IMR-90 (cell line): ENCODE data around the gene SCYGR3. TPM values are rescaled to one million over a fixed set of nuclear protein-coding genes. Genes with fewer than 3 reads are reported as not detected.

ENCODE experiments used
- ATAC-seq: fragments of 200-7000 bp; cut with Tn5 transposase; 2 replicates; pipeline ENCODE4 v1.9.1; 2020; ENCODE audit warnings: low read depth, mild to moderate bottlenecking, moderate library complexity
- BruUV-seq: library from RNA; stranded (reverse); fragments of 400-500 nt; replicated peaks from 2 replicates; lab custom pipeline; 2021; lab: Mats Ljungman, UMichigan
- CTCF ChIA-PET: fragments of 300-600 bp; formaldehyde crosslinking; extraction: SDS; loops from one replicate; lab custom pipeline; 2021; ENCODE audit warnings: antibody characterized with exemption; lab: Yijun Ruan, JAX
- POLR2A ChIA-PET: fragments of 300-600 bp; sonication (Branson Sonifier 250); formaldehyde crosslinking; loops from one replicate; lab custom pipeline; 2022; ENCODE audit warnings: antibody characterized with exemption; ENCODE audit not compliant: unreplicated experiment; lab: Charles Lee
- DNase-seq: peaks from one replicate; pipeline ENCODE4 v3.0.0; 2013
- H2AFZ ChIP-seq: replicated peaks from 2 replicates; pipeline ENCODE3; 2013; ENCODE audit warnings: low read length, mild to moderate bottlenecking; ENCODE audit not compliant: poor library complexity
- H2AK5ac ChIP-seq: 2 replicates; pipeline ENCODE4 v1.6.1; 2013; ENCODE audit warnings: low read depth, low read length, inconsistent platforms
- H2AK9ac ChIP-seq: replicated peaks from 2 replicates; pipeline ENCODE3; 2013; ENCODE audit warnings: mild to moderate bottlenecking, low read depth, low read length, moderate library complexity; ENCODE audit not compliant: poor library complexity
- H2BK120ac ChIP-seq: 2 replicates; pipeline ENCODE4 v1.6.1; 2013; ENCODE audit warnings: low read depth, low read length, inconsistent platforms
- H2BK15ac ChIP-seq: 3 replicates; pipeline ENCODE4 v1.6.1; 2013; ENCODE audit warnings: low read depth, low read length, inconsistent platforms
- H2BK20ac ChIP-seq: 2 replicates; pipeline ENCODE4 v1.6.1; 2013; ENCODE audit warnings: low read depth, mild to moderate bottlenecking, inconsistent platforms, low read length, moderate library complexity
- H2BK5ac ChIP-seq: 2 replicates; pipeline ENCODE4 v1.6.1; 2013; ENCODE audit warnings: mild to moderate bottlenecking, low read depth, low read length, inconsistent platforms; ENCODE audit not compliant: poor library complexity, severe bottlenecking
- H3K14ac ChIP-seq: replicated peaks from 2 replicates; pipeline ENCODE4 v1.6.1; 2013; ENCODE audit warnings: low read depth, low read length, inconsistent platforms
- H3K18ac ChIP-seq: 2 replicates; pipeline ENCODE4 v1.6.1; 2013; ENCODE audit warnings: low read depth, low read length, control low read depth
- H3K23ac ChIP-seq: 2 replicates; pipeline ENCODE4 v1.6.1; 2013; ENCODE audit warnings: low read depth, low read length, inconsistent platforms
- H3K27ac ChIP-seq: 2 replicates; pipeline ENCODE4 v1.5.1; 2013; ENCODE audit warnings: mild to moderate bottlenecking, control low read depth, low read length; ENCODE audit not compliant: insufficient read depth
- H3K27me3 ChIP-seq: 2 replicates; pipeline ENCODE4 v1.6.1; 2013; ENCODE audit warnings: low read length; ENCODE audit not compliant: control insufficient read depth, insufficient read depth
- H3K36me3 ChIP-seq: 2 replicates; pipeline ENCODE4 v1.6.1; 2013; ENCODE audit warnings: low read length, mixed read lengths; ENCODE audit not compliant: control insufficient read depth, insufficient read depth
- H3K4ac ChIP-seq: 2 replicates; pipeline ENCODE4 v1.6.1; 2013; ENCODE audit warnings: low read depth, low read length, inconsistent platforms
- H3K4me1 ChIP-seq: 2 replicates; pipeline ENCODE4 v1.6.1; 2013; ENCODE audit warnings: low read length, mixed read lengths; ENCODE audit not compliant: control insufficient read depth, insufficient read depth
- H3K4me2 ChIP-seq: 2 replicates; pipeline ENCODE4 v1.6.1; 2013; ENCODE audit warnings: low read depth, mild to moderate bottlenecking, control low read depth, low read length, moderate library complexity
- H3K4me3 ChIP-seq: 2 replicates; pipeline ENCODE4 v1.5.1; 2013; ENCODE audit warnings: low read depth, mild to moderate bottlenecking, control low read depth, low read length, moderate library complexity; ENCODE audit not compliant: insufficient read depth
- H3K56ac ChIP-seq: 2 replicates; pipeline ENCODE4 v1.6.1; 2013; ENCODE audit warnings: low read length, inconsistent platforms; ENCODE audit not compliant: insufficient read depth; ENCODE audit errors: extremely low read depth
- H3K79me1 ChIP-seq, 2 experiments: 2 replicates each; pipeline ENCODE4 v1.6.1; 2013; ENCODE audit warnings: low read length in 2 of 2, inconsistent platforms in 1 of 2, low read depth in 1 of 2
- H3K9ac ChIP-seq: 2 replicates; pipeline ENCODE4 v1.6.1; 2013; ENCODE audit warnings: low read depth, low read length, control low read depth
- H3K9me1 ChIP-seq: 2 replicates; pipeline ENCODE4 v1.6.1; 2013; ENCODE audit warnings: low read length, inconsistent platforms; ENCODE audit not compliant: insufficient read depth
- H3K9me3 ChIP-seq: 2 replicates; pipeline ENCODE4 v1.6.1; 2013; ENCODE audit warnings: low read length; ENCODE audit not compliant: control insufficient read depth, insufficient read depth
- H4K20me1 ChIP-seq: 2 replicates; pipeline ENCODE4 v1.6.1; 2013; ENCODE audit warnings: low read length, inconsistent platforms; ENCODE audit not compliant: insufficient read depth
- H4K5ac ChIP-seq: 2 replicates; pipeline ENCODE4 v1.6.1; 2013; ENCODE audit warnings: mild to moderate bottlenecking, low read depth, low read length, control low read depth
- H4K8ac ChIP-seq, 2 experiments: 2 replicates each; pipeline ENCODE4 v1.6.1; 2013; ENCODE audit warnings: low read depth in 2 of 2, low read length in 2 of 2, control low read depth in 1 of 2, inconsistent platforms in 1 of 2
- H4K91ac ChIP-seq: 2 replicates; pipeline ENCODE4 v1.6.1; 2013; ENCODE audit warnings: low read depth, low read length, inconsistent platforms; ENCODE audit not compliant: insufficient read depth
- RAD21 ChIP-seq: IDR thresholded peaks from 2 replicates; pipeline ENCODE4 v1.6.1; 2012; ENCODE audit warnings: low read length, improper control_type of control experiment
- WGBS, 2 experiments: methylation state at CpG; one replicate each; pipeline versions ENCODE4 v1.1.5 to v1.1.7; 2013; ENCODE audit warnings: missing lambda C conversion rate in 2 of 2; ENCODE audit not compliant: insufficient read length in 1 of 2; ENCODE audit errors: extremely low coverage in 2 of 2; 5-methylcytosine and 5-hydroxymethylcytosine counted together
- dilution Hi-C: fragments of 300-500 bp; cut with HindIII; formaldehyde crosslinking; loops from one replicate; pipeline ENCODE4 v1.14.3; 2018; ENCODE audit warnings: low sequenced_read_pairs; ENCODE audit not compliant: unreplicated experiment
- in situ Hi-C: fragments of 300-500 bp; cut with MboI; formaldehyde crosslinking; loops from 3 replicates; pipeline ENCODE4 v1.14.3; 2019; ENCODE audit warnings: low sequenced_read_pairs, inconsistent platforms, mixed read lengths
- intact Hi-C: fragments of 100-400 bp; cut with micrococcal nuclease; formaldehyde crosslinking; loops from 2 replicates; pipeline ENCODE4 v1.10.0; 2022
- polyA plus RNA-seq, 3 experiments: library from polyadenylated mRNA; depleted of rRNA; stranded (reverse); fragments of >200 nt; gene quantifications; 2 replicates each; pipeline ENCODE4 v1.2.3, GENCODE V29; 2012; ENCODE audit warnings: low replicate concordance in 1 of 3
- total RNA-seq: library from RNA; depleted of rRNA; stranded (reverse); fragments of >200 nt; gene quantifications from 2 replicates; pipeline ENCODE4 v1.2.3, GENCODE V29; 2012

Gene SCYGR3
- total and polyA plus RNA-seq, 2 of the 4 experiments (the other 2 are of a cell fraction): not detected

GRCh38 chr2:227629435-227629834, 14.8 kb upstream of the SCYGR3 start:
- no peak overlapping the region for H3K4me2 ChIP-seq
- no peaks in the 10 kb centered on the region for H3K79me1 ChIP-seq
- WGBS, 2 experiments: 30% methylated on average over 2 of the region's 7 CpGs; no CpG with 5 or more reads in 1 of the 2 experiments
- no peaks in the 10 kb centered on the region for H3K9me1 ChIP-seq
- POLR2A ChIA-PET: no interaction called here
- H2AK9ac ChIP-seq: no peak overlapping the region
- H4K20me1 ChIP-seq: no peaks in the 10 kb centered on the region
- no peak overlapping the region for H2BK20ac ChIP-seq
- H2AK5ac ChIP-seq: no peak overlapping the region
- H3K9me3 ChIP-seq: no peaks in the 10 kb centered on the region
- ATAC-seq: no peak
- CTCF ChIA-PET: no interaction called here
- H3K36me3 ChIP-seq: no peaks in the 10 kb centered on the region
- no peak overlapping the region for H2BK120ac ChIP-seq
- no peaks in the 10 kb centered on the region for H3K4me1 ChIP-seq
- no peak overlapping the region for H4K91ac ChIP-seq
- H4K8ac ChIP-seq: no peak overlapping the region
- no peak overlapping the region for H2BK15ac ChIP-seq
- H2AFZ ChIP-seq: peak overlapping the region; percentile 17
- no peak overlapping the region for H3K4me3 ChIP-seq
- intact Hi-C loops (no loop called here), in situ Hi-C loops (no loop called here), dilution Hi-C loops (no loop called here)
- no peak for TF ChIP-seq RAD21
- H3K27me3 ChIP-seq: no peaks in the 10 kb centered on the region
- no peak overlapping the region for H4K5ac ChIP-seq
- no peak overlapping the region for H2BK5ac ChIP-seq
- H3K27ac ChIP-seq: no peak overlapping the region
- no peak overlapping the region for H3K9ac ChIP-seq
- no peak overlapping the region for H3K14ac ChIP-seq
- H3K56ac ChIP-seq: no peak overlapping the region
- no peak overlapping the region for H3K4ac ChIP-seq
- no TSS peak for BruUV-seq
- no peak for DNase-seq
- H3K23ac ChIP-seq: no peak overlapping the region
- no peak overlapping the region for H3K18ac ChIP-seq
